DMS153 treated with DMSO at 0.1 percent for 48 hours (cell line): Measurements from ENCODE around the gene CDKAL1.
"Not testable (repeated sequence)": the region's sequence is repeated elsewhere in the genome, so short reads cannot be mapped to it uniquely, and the experiment has no call there.

Experiments used
- DNase-seq: peaks from one replicate; lab custom pipeline; 2025; ENCODE audit not compliant: unreplicated experiment; lab: John Stamatoyannopoulos, UW

CDKAL1 gene

DNA sequence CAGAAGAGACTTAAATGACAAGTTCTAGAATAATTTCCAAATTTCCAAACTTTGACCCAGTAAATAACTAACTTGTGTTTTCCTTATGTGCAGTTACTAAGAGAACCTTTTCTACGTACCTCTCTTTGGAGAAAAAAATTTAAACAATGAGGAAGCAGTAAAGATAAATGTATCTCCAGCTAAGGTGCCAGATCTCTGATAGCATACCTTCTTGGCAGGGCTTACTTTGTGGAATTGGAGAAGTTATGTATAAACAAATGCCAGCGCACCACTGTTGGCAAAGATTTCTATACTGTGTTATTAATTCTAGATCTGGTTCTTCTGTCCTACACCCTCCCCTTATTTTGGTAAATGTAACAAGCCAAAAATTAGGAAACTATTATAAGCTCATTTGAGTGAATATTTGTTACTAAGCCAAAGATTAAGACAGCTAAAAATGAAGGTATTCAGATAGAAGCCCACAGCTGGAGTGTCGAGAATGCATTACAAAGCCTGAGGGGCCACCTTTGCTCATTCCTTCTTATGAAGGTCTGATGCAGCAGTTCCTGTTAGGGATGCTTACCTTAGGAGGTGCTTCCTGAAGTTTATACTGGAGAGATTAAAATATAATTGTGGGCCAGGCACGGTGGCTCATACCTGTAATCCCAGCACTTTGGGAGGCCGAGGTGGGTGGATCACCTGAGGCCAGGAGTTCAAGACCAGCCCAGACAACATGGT is 686.2 kb downstream of the CDKAL1 start:
- no peak for DNase-seq

DNA sequence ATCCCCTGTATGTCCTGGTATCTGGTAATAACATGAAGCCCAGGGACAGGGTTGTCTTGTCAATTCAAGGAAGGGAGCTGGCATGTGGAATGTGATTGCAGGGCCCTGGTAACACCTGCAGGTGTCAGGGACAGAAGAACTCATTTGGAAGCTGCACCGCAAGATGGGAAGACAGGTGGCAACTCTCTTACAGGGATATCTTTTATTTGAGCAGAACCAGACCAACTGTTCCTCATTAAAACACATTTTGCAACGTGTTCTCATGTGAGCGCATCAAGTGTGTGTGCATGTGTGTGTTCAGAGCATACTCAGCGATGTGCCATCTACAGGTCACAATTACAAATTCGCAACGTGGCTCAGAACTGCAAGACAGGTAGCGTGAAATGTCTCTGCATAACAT is 688.4 kb downstream of the CDKAL1 start:
- DNase-seq = no peak

DNA sequence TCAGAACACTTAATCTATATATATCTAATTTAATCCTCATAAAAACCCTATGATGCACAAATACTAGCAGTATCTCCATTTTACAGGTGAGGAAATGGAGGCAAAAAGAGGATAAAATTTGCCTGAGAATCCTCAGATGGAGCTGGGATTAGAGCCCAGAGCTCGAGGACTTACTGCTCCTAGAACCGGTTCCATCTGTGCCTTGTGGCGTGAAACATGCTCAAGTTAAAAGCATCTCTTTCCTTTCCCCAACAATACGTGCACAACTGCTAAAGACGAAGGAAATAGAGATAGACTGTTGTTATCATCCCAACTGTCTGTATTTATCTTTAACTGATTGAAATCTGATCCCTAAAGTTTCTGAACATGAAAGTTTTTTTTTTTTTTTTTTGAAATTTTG is 691.7 kb downstream of the CDKAL1 start:
- no peak for DNase-seq

DNA sequence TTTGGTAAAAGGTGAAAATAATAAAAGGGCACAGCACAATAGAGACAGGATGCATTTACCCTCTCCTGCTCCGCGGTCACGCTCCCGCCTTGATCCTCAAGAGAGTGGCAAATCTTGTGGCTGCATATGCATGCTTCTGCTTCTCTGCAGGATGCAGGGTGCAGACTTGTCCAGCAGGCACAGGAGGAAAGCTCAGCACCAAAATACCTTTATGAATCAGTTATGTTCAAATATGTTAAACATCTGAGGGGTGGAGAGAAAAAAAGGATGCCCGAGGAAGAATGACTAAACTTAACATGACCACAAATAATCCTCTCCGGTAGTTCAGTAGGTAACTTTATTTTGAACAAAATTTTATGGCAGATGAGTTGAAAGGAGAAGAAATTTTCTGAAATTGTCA is 693.2 kb downstream of the CDKAL1 start:
- no peak for DNase-seq

DNA sequence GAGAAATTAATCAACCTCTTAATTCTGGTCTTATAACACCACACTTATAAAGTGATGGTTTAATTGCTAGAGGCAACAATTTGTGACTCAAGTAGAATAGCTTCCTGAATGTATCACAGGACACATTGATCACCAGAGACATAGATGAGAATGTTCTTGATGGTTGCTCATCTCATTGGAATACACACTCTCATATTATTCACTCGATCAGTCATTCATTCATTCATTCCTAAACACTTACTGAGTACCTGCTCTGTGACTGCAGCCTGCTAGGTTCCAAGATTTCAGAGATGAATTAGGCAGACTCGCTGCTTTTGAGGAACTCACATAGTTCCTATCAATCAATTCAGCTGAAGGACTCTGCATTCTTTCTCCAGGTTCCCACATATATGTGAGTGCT is 694.2 kb downstream of the CDKAL1 start:
- DNase-seq = no peak

DNA sequence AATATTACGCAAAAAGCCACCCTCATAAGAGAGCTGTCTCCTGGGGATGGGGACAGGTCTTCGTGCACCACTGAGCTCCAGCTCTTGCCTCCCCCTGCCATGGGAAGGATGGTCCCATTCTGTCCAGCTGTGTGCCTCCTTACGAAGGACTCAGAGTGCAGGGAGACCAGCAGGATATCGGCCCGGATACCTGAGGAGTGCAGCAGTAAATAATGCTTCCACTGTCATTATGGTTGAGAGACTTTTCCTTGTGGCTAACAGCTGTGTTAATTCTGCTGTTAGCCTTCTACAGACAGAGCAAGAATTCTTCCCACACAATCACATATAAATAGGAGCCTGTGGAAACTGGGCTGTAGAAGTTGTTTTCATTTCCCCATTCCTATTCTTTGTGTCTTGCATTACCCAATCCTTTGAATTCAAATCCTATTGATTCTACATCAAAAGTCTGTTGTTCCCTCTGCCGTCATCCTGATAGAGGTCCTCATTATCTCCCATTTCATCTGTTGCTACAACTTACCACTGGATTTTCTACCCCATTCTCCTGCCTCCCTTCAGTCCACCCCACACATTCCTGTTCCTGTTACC is 694.7 kb downstream of the CDKAL1 start:
- DNase-seq = no peak

DNA sequence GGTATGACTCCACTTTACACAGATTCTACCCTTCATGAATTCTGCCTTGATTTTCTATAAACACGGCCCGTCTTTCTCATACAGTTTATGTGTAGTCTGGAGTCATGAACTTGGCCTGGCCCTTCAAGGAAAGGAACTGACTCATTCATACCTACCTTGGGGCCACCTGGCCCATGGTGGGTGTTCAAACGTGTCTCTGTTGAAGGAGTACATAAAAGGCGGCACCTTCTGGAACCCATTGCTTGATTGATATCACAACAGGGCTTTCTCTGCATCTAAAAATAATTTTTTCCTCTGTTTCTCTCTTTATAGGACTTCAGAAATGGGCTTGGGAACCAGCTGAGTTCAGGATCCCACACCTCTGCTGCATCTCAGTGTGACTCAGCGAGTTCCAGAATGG is 696.3 kb downstream of the CDKAL1 start:
- DNase-seq = no peak

DNA sequence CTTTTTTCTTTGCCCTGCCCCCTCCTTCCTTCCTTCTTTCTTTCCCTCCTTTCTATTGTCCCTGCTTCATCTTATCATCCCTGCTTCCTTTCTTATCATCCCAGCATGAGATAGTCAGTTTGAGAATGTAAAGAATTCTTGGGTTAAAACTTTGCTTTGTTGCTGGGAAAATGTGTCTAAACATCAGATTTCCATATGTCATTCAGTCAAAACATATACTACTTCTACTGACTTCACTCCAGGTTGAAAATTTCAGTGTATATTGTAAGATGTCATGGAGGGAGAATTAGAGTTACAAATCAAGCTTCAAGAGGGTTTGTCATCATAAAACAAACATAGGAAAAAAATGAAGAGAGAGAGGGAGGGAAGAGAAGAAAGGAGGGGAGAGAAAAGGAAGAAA is 700.9 kb downstream of the CDKAL1 start:
- DNase-seq = no peak

DNA sequence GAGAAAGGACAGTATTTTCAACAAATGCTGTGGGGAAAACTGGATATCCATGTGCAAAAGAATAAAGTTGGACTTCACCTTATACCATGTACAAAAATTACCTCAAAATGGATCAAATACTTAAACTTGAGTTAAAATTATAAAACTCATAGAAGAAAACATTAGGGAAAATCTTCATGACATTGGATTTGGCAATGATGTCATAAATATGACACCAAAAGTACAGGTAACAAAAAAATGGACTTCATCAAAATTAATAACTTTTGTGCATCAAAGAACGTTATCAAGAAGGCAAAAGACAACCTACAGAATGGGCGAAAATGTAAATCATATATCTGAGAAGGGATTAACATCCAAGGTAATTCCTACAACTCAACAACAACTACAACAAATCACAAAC is 704.0 kb downstream of the CDKAL1 start:
- DNase-seq = no peak

DNA sequence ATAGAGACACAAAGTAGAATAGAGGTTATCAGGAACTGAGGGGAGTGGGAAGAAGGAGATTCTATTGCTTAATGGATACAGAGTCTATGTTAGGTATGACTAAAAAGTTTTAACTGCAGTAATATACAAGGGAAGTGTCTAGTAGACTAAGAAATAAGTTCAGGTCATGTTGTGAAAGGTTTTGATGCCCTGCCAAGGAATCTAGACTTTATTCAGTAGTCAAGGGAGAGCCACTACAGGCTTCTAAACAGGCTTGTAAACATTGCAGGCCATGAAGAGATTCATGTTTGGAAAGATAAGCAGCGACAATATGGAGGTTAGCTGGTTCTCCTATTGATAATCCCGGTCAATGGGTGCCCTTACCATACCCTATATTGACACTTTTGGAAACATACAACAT is 706.5 kb downstream of the CDKAL1 start:
- DNase-seq = no peak

DNA sequence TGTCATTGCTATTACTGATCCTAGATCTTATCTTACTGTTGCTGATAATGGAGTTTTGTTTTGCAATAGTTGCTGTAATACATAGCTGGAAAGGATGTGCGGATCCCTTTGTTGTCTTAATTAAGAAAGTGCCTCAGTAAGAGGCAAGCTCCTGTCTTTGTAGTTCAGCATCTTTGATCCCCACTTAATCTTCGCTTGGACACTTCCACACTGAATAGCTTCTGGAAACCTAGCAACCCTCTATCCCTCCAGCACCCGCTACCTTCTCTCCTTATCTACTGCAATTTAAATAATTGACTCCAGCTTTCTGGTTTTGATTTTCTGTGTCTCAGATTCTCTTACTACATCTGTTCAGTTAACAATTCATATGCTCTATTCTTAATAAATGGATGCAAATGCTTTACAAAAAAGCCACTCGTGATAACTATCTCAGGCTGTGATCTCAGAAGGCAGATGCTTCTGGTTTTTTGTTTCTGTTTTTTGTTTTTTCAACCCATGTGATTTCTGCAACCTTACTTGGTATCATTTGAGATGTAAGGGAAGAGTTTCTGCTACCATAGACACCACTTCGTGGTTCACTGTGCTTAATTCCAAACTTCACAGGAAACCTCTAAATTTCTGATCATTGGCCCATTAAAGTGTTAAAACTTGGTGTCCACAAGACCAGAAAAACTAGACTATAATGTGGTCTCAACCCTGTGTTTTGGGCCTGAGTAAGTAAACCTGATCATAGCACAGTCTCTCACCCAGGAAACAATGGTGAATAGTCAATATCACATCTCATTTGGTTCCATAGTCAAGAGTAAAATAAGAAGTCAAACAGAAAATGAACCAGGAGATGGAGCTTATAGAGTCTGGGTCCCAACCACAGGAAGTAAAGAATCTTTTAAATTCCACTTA is 707.2 kb downstream of the CDKAL1 start:
- no peak for DNase-seq

DNA sequence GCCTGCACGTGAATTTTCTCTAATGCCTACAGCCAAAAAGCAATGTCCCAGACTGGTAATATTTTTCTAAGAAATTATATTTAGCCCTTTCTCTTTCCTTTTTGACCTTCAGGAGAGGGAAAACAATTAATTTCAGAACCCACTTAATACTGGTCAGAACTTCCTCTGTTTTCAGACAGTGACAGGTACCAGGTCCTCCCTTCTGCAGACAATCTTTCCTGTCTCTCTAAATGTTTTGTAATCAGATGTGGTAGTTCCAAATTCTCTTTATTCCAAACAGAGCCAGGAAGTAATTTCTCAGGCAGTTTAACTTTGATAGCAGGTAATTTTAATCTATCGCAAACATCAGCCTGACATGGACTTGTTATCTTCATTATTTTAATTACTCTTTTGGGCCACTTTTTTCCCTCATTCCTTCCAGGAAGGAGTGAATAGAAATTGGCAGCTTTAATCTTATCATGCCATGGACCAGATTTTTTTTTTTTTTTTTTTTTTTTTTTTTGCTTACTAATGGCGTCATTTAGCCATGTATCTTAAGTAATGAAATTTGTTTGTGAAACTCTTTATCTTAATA is 710.7 kb downstream of the CDKAL1 start:
- DNase-seq = no peak

DNA sequence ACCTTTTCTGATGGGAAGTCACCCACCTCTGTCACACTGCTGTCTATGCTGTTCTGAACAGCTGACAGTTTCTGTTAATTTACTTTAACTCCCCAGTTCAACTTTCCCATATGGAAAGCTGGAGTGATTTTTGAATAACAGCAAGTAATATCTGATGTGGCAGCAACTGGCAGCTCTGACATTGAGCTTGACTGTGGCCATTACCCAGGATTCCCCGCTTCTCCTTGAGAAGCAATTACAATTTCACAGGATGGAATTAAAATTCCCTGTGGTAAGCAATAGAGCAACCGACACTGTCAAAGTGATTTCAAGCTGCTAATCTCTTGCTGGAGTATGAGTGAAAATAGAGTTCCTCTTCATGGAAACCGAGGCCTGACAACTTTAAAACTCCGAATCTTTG is 711.2 kb downstream of the CDKAL1 start:
- DNase-seq = no peak

DNA sequence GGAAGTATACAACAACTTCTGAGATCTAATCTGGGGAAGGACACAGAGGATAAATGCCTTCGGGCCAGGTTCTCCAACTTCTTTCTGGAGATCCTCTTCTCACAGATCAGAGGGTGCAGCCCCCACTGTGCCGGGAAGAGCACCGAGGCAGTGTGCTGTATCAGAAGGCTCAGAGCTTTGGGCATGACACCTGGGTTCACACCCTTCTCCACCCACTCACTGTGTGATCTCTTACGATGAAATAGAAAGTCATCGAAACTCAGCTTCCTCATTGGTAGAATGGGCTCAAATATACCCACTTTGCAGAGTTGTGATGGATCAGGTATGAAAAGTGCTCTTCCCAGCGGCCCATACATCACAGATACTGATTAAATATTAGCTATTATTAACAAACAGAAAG is 711.8 kb downstream of the CDKAL1 start:
- no peak for DNase-seq

DNA sequence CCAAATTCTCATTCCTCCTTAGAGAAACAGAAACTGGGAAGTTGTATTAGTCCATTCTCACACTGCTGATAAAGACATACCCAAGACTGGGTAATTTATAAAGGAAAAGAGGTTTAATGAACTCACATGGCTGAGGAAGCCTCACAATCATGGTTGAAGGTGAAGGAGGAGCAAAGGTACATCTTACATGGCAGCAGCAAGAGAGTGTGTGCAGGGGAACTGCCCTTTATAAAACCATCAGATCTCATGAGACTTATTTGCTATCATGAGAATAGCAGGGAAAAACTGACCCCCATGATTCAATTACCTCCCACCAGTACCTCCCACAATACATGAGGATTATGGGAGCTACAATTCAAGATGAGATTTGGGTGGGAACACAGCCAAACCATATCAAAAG is 720.2 kb downstream of the CDKAL1 start:
- not testable (repeated sequence) for DNase-seq

DNA sequence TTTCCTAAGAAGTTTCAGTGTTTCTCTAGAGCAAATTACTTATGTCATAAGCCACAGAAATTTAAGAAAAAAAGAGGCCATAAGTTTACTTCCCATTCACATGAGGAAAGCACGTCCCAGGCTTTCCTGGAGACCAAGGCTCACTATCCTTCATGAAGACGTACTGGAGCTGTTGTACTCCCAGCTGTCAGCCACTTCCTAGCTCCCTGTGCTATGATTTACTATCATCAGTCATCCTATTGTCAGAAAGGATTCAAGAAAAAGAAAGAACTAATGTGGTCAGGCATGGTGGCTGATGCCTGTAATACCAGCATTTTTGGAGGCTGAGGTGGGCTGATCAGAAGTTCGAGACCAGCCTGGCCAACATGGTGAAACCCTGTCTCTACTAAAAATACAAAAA is 721.9 kb downstream of the CDKAL1 start:
- DNase-seq = no peak

DNA sequence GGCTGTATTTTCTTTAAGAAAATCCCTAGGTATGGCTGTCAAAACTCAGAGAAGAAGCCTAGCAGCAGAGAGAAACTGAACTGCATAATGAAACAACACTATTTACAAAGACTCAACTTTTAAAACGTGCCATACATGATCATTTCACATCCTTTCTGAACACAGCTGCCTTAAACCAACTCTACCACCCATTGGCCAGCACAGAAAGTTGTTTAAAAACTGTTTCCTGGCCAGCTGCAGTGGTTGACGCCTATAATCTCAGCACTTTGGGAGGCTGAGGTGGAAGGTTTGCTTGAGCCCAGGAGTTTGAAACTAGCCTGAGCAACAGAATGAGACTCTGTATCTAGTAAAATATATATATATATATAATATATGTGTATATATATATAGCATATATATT is 722.9 kb downstream of the CDKAL1 start:
- DNase-seq = no peak

DNA sequence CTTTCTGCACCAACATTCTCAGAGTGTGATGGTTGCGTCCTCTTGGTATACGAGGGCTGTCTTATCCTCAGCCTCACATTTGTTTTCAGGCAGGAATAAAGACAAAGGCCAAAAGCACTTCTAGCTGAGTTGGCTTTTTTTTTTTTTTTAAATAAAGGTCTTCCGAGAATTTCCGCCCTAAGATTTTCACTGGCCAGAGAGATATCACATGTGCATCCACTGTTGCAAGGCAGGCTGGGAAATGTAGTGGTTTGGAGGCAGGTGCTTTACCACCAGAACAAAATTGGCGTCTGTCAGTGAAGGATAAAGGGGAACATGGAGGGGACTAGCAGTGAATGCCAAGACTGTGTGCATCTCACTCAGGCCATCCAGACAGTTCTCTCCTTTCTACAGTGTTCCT is 724.4 kb downstream of the CDKAL1 start:
- DNase-seq = no peak

DNA sequence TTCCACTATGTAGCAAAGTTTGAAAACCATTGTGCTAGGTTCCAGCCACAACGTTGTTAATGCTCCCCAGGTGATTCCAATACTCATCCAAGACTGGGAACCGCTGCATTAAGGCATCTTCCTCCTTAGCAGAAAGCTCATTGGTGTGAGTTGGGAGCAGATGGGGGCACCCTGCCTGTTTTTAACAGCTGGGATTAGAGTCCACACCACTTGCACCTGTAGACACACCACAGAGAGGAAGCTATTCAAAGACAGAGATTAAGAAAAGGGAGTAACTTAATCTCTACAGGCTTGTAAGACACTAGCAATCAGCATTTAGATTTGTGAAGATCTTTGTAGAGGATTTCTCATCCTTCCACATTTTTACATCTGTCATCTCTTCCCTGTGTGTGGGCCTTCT is 725.4 kb downstream of the CDKAL1 start:
- no peak for DNase-seq

DNA sequence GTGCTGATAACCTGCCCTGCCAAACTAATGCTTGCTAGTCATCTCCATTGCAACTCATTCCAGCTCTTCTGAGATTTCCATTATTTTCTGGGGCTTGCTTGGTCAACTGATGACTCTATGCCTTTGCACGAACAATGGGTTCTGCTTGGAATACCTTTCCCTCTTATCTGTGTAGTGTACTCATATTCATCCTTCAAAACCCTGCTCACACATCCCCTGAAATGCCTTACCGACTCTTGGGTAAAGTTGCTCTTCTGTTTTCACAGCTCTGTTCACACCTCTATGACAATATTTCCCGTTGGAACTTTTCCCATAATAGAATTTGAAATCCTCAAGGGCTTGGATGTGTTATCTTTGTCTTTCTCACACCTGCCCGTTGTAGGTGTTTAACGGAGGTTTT is 728.2 kb downstream of the CDKAL1 start:
- DNase-seq = no peak

DNA sequence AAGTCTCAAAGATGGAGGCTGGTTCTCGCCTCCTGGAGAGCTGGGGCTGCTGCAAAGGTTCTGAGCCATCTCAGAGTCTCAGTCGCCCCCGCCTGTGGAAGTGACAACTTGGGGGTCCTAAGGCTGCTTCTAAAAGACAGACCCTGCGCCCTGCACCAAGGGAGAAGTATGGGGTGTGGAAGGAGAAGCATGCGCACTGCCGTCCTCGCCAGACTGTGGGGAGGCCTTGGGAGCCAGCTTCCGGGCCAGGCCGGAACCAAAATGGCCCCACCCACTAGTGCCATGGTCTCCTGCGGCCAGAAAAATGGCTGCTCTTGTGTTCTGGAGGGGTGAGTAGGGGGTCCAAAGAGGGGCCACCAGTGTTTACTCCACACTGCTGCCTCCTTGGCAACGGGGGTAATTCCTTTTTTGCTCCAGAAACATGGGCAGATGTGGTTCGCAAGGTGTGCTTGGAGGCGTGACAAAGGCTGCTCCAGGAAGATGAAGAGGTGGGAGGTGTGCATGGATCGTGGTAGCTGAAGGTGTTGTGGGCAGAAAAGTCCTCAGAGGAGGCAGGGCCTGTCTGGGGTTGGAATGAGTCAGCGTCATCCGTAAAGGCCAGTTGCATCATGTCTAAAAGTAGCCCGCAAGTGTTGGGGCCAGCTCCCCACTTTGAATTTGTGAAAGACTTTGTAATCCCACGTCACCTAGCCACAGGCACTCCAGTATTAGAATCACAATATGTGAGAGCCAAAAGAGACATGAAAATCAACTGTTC is 729.5 kb downstream of the CDKAL1 start:
- peak; percentile 84 for DNase-seq
